COLO829 (cell line): Measurements from ENCODE around the gene TMEM150A.
"Not testable (repeated sequence)": the region's sequence is repeated elsewhere in the genome, so short reads cannot be mapped to it uniquely, and the experiment has no call there.

Experiments used
- DNase-seq: peaks from one replicate; pipeline ENCODE4 v3.0.0; 2012; ENCODE audit warnings: low spot score

The TMEM150A gene

DNA sequence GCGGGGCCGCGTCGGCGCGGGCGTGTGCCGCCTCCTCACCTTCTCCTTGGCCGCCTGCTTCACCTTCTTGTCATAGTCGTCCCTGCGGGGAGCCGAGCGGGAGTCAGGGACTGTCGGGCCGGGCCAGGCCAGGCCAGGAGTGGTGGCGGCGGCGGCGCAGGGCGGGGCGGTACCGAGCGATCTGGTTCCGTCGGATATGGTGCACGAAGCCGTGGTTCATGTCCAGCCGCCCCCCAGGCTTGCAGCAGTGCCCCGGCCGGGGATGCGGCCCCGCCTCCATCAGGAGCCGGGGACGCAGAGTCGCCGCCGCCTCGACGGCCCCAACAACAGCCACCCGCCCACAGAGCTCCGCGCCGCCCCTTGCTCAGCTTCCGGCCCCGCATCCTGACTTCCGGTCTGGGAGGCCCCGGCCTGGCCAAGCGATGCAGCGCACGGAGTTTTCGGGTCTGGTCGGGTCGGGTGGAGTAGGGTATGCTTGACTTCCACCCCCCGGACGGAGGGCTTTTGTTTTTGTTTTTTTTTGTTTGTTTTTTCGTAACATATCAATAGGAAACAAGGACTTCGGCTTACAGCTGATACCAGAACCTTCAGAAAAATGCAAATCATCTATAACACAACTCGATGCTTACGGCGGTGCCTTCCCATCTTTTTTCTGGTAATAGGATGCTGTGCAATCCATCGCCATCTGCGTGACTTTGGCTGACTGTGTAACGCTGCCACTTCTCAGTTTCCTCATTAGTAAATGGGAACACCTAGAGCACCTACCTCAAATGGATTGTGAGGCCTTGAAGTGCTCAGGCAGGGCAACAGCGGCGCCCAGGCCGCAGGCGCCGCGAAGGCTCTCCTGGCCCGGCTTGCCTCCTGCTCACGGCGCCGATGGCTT lies 9.4 kb upstream of the TMEM150A start, which contains the start of gene C2orf68:
C2orf68 (minus strand) TSS at position 362 of the 883 bp plus-strand sequence; CDS start at position 280, 82 bp downstream.
- peak; percentile 83 for DNase-seq

GRCh38 chr2:85611217-85611704 lies 8.8 kb upstream of the TMEM150A start:
- no peak for DNase-seq

DNA sequence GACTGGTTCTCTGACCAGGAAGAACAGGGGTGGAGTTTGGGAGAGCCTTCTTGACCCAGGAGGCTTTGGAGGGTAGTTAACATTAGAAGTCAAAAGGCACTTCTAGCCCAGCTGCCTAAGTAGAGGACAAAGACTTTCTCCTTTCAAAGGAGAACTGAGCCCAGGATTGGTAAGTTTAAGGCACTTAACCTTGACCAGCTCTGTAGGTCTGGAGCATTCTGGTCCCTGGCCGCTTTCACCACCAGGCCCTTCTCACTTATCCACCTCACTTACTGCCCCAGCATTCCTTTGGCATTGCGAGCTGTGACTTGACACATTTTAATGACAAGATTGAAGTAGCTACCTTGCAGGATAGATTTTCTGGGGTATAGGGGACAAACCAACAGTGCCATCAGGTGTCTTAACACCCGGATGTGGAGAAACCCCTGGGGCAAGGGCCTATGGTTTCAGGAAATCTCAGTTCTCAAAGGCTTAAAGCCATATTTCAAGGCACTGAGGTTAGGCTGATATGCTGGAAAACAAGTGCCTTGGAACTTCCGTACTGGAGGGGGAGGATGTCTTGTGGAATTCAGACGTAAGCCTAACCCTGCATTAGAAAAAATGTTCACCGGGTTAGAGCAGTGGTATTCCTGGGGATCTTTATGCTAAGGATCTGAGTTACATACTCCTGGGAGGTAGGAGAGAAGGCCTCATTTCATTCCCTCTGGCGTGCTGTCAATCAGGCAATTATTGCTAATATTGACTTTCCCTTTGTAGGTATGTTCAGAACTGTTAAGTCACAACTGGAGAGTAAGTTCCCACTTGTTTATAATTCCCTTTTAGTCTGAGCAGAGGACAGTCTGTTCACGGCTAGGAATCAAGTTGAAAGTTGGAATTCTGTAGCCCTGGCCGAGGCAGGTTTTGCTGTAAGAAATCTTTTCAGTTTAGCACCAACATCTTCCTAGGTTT lies 5.0 kb upstream of the TMEM150A start:
- no peak for DNase-seq

GRCh38 chr2:85606116-85606455 lies 3.6 kb upstream of the TMEM150A start:
- no peak for DNase-seq

GRCh38 chr2:85605406-85606115 lies 3.1 kb upstream of the TMEM150A start:
- no peak for DNase-seq

GRCh38 chr2:85604568-85605339 lies 2.3 kb upstream of the TMEM150A start:
- DNase-seq = no peak

DNA sequence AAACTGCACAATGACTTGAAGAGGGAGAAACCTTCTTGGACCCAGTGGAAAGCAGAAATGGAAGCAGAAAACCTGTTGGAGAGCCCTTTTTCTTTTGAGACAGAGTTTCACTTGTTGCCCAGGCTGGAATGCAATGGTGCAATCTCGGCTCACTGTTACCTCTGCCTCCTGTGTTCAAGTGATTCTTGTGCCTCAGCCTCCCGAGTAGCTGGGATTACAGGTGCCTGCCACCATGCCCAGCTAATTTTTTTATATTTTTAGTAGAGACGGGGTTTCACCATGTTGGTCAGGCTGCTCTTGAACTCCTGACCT lies 1.6 kb upstream of the TMEM150A start:
- DNase-seq = not testable (repeated sequence)

DNA sequence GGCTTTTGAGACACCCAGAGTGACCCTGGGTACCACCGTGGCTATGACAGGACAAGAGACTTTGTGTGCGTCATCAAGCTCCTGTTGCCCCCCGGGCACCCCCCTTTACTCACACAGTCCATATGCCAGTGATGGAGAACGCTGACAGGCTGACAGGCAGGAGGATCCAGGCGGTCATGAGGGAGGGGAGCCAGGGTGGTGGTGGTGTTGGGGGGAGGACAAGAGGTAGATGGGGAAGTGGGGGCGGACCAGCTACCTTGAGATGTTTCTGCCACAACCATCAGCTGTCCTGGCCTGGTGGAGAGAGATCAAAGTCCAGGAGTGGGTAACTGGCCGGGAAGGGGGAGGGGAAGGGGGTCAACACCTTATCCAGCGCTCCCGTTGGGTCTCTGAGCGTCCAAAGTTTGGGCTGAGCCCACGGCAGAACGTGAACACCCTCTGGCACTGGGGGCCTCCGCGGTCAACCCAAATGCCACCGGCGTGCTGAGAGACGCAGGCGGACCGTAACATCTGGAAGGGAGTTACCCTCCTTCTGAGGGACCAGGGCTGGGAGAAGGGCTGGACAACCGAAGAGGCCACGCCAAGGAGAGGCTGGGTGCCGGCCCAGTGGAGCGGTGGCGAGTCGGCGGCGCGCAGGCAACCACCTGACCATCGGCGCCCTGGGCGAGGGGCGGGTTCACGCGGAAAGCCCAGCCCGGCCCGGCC lies 575 bp downstream of the TMEM150A start:
- no peak for DNase-seq

DNA sequence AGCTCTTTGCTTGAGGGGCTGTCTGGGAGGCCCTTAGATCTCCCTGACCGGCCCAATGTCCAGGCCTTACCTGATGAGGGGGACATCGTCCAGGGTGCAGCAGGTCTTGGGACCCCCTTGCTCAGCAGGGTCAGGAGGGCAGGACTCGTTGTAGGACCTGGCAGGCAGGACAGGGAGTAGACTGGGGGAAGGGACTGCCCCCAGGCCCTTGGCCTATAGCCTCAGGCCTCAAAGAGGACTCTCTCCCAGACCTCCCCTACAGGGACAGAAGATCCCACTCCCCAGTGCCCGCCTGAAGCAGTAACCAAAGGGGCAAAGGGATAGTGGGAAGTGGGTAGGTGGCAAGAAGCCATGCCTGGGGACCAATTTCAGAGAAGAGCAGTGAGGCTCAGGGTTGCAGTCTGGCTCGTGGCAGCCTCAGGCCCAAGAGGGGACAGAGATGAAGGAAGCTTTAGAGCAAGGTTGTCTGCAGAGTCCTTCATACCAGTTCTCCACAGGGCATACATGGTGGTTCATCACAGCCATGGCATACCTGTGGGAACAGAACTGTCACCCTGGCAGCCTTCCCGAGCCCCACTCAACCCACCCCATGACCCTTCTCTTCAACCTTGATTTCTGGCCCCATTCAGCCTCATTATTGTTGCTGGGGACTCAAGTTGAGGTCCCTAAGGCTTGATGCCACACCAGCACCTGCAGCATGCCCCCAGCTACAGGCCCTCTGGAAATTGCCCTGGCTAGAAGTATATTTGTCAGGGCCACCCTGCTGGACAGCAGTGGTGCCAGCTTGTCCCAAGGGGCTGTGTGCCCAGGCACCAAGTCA lies 1.3 kb downstream of the TMEM150A start:
- no peak for DNase-seq

DNA sequence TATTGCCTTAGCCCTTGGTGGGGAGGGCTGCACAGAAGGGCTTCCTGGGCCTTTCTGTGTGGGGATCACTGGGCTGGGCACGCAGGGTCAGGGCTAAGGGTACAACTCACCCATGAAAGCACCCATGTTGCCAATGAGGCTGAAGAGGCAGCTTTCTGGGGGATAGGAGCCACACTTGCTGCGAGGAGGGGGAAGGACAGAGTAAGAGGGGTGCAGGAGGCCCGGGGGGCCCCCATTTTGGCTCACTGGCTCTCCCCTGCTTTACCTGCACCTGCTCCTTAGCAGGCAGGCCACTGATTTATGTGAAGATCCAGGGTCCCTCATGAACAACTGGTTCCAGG lies 2.3 kb downstream of the TMEM150A start:
- DNase-seq = no peak

DNA sequence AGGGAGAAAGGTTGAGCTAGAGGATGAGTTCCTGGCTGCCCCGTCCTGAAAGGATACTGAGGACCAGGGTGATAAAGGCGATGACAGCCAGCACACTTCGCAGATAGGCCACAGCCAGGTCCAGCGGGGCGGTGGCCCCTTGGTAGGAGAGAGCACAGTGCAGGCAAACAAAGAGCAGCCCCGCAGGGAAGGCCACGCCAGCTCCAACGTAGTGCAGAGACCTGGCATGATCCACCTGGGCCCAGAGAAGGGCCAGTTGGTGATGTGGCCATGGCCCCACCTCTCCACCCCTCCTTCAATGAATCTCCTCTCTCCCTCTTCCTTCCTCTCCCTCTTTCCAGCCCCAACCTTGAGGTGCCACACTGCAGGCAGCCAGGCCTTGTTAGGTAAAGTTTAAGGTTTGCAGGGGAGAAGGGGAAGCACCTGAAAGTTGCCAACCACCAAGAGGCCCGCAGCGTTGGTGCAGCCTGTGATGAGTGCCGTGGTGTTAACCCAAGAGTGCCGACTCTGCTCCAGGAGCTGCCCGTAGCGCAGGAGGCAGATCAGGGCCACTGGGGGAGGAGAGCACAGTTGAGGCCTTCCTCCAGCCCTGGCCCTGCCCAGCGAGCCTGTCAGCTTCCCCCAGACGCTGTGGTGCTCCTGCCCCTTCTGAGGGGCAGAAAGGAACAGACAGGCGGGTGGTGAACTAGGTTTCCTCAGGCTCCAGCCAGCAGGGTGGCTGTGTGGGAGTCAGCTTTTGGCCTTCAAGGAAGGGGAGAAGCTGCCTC lies 2.8 kb downstream of the TMEM150A start:
- DNase-seq = no peak

DNA sequence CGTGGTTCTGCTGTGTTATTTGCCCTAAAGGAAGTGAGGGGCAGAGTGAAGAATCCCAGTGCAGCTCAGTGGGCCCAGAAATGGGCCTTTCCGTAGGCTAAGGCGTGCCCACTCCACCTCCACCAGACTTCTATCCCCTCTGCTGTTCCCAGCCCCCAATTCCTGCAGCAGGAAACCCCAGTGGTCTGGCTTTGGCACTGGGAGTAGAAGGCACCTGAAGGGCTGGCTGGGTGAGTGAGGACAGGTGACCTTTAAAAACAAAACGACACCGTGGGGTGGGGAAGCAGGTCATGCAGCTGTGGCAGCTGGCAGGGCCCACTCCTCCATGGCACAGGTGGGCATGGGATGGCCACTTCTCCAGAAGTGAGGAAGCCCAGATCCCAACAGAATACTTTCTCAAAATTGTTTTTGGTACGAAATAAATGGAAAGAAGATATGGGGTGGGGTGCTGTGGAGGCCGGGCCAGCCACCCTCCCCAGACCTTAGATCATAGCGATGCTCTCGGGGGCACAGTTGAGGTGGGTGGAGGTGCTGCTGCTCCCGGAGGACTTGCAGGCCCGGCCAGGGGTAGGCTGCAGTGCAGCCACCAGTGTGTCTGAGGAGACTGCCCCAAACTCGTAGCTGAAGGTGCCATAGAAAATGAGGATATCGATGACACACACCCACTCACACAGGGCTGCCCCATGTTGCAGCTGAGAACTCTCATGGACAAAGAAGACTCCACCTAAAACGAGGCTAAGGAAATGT lies 3.7 kb downstream of the TMEM150A start:
- DNase-seq = no peak

DNA sequence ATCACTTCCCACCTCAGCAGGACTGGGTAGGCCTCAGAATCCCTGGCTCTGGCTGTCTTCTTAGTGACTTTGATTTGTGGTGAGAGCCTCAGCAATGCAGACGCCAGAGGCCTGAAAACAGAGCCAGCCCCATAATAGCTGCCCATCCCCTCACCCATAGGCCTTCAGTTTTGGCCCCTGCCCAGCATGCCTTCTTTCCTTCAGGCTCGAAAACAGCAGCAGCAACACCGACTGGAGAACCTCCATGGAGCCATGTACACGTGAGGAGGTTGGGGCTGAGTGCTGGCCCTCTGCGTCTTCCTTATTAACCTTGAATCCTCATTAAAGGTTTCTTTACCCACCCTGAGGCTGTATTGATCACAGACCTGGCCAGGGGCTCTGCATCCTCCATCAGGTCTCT lies 5.3 kb downstream of the TMEM150A start:
- DNase-seq = no peak

- no peak for DNase-seq
These were observed 5.9 kb downstream of the TMEM150A start for GRCh38 chr2:85596486-85597143.

DNA sequence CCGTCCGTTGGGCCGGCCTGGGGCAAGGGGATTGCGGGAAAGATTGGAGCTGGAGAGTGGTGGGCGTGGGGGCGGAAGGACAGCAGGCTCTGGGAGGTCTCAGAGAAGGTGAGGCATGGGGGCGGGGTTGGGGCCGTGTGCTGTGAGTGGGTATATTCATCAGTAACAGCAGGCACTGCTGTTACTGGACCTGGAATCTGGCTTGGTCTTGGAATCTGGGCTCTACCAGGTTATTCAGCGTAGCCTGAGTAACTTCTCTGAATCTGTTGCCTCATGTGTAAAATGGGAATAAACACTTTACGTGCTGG lies 6.5 kb downstream of the TMEM150A start:
- DNase-seq = no peak

DNA sequence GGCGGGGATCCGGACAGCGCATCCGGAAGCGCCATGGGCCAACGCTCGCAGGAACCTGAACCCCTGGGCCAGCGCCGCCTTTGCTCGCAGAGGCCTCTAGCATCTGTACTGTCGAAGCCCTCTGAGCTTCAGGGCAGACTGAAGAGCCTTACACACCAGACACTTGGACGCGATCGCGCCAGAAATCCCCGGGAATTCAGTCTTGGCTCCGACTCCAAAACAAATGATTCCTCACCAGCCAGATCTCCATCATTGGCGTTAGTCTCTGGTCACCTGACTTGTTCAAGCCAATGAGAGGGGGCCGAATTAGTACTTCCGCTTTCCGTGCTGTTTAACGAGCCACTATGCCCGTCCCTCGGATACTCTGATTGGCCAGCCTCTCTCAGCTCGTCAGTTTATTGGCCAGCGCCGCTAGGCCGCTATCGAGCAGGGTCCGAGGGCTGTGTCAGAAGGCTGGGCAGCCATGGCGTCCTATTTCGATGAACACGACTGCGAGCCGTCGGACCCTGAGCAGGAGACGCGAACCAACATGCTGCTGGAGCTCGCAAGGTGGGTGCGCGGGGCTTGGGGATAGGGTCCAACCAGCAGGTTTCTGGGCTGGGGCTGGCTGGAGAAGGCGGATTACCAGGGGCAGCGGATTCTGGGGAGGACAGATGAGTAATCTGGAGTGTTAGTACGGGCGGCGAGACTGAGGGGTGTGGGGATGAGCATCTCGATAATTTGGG lies 7.0 kb downstream of the TMEM150A start, which contains the start of gene RNF181:
RNF181 (plus strand) TSS at position 445 of the 725 bp plus-strand sequence; CDS start at position 464, 19 bp downstream.
- peak; percentile 97 for DNase-seq

DNA sequence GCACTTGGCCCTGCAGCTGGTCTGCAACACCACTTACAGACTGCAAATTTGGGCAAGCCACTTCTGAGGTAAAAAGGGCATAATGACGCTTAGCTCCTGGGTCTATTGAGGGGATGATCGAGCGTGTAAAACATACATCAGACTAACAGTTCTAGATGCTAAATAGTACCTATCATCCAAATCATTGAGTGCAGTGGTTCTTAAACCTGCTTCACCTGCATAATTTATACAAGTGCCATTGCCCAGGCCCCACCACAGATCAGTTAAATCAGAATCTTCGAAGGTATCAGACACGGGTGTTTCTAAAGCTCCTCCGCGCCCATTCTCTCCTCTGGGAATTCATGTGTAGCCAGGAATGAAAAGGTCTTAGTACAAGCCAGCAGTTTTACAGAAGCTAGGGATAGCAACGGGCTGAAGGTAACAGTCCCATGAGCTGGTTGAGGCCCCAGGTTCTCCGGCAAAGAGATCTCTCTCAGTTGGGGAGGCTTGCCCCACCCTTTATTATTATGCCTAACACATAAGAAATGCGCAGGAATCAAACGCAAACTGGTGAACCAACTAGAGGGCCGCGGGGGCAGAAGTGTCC lies 7.7 kb downstream of the TMEM150A start:
- DNase-seq = no peak
